OCI-LY1 (cell line): Measurements from ENCODE around the gene NR2F1-AS1.

Experiments
- EZH2 ChIP-seq: fragments of 200-600 bp; sonication (generic), shearing (Covaris generic); IDR thresholded peaks from 2 replicates; pipeline ENCODE4 v1.8.0; 2017; ENCODE audit warnings: borderline replicate concordance, mixed run types, mild to moderate bottlenecking, antibody characterized with exemption, low read length, moderate library complexity, mixed read lengths
- TF ChIP-seq, protein P1 (sequence below): fragments of 200-600 bp; sonication (generic), shearing (Covaris generic); IDR thresholded peaks from 2 replicates; pipeline ENCODE4 v1.5.1; 2017; ENCODE audit warnings: mild to moderate bottlenecking, antibody characterized with exemption, low read length, moderate library complexity, mixed read lengths

DNA sequence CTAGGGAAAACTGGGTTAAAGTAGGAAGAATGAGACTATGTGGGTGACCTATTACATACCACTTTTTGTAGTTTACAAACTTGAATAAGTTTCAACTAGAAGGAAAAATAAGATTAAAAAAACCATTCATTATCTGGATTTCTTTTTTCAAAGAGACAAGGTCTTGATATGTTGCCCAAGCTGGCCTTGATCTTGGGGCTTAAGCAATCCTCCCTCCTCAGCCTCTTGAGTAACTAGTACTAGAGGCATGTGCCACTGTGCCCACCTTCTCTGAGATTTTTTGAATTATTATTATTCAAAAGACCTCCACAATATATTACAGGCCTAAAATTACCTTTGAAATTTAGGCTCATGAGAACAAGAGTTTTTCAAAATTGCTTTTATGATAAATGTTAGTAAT lies 63.2 kb downstream of the NR2F1-AS1 start:
- no peak for TF ChIP-seq EZH2
- TF ChIP-seq, protein P1, sequence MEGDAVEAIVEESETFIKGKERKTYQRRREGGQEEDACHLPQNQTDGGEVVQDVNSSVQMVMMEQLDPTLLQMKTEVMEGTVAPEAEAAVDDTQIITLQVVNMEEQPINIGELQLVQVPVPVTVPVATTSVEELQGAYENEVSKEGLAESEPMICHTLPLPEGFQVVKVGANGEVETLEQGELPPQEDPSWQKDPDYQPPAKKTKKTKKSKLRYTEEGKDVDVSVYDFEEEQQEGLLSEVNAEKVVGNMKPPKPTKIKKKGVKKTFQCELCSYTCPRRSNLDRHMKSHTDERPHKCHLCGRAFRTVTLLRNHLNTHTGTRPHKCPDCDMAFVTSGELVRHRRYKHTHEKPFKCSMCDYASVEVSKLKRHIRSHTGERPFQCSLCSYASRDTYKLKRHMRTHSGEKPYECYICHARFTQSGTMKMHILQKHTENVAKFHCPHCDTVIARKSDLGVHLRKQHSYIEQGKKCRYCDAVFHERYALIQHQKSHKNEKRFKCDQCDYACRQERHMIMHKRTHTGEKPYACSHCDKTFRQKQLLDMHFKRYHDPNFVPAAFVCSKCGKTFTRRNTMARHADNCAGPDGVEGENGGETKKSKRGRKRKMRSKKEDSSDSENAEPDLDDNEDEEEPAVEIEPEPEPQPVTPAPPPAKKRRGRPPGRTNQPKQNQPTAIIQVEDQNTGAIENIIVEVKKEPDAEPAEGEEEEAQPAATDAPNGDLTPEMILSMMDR, result no peak
